Kidney capillary endothelial cell (primary cell): ENCODE results near the gene PTBP3.

Source experiments
- DNase-seq: peaks from one replicate; pipeline ENCODE4 v3.0.0-alpha.2; 2018; ENCODE audit warnings: low spot score

Gene PTBP3

GRCh38 chr9:112360047-112360804 is 26.8 kb upstream of the PTBP3 start:
- DNase-seq, result no peak

DNA sequence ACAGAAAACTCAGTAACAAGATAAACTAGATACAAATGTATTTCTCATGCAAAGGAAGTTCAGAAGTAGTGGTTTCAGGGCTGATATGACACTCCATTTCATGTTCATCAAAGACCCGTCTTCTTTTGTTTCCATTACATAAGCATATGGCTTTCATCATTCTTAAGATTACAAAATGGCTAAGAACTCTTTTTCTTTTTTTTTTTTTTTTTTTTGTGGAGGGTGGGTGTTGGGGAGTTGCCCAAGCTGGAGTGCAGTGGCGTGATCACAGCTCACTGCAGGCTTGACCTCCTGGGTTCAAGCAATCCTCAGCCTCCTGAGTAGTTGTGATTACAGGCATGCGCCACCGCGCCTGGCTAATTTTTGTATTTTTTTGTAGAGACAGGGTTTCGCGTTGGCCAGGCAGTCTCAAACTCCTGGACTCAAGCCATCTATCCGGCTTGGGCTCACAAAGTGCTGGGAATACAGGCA is 22.0 kb upstream of the PTBP3 start:
- DNase-seq, result no peak

- DNase-seq, result no peak
These were observed 20.8 kb upstream of the PTBP3 start for GRCh38 chr9:112354081-112354743.

DNA sequence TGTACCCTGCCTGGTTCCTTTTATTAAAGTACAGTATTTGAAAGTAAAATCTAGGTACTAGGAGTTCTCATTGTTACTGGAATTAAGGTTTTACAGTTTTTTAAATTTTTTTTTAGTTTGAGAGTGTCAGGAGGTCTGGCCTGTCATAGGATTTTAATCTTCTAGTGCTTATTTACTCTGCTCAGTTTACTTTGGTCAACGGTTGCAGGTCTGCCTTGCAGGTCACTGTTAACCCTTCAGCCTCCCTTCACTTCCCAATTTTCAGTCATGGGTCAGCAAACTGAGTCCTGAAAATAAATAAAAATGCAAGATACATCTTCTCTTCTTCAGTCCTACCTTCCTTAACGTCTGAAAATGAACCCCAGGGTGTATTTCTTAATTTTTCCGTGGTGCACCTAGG is 18.8 kb upstream of the PTBP3 start:
- DNase-seq, result no peak

- no peak for DNase-seq
These were observed 17.8 kb upstream of the PTBP3 start for GRCh38 chr9:112351184-112351583.

DNA sequence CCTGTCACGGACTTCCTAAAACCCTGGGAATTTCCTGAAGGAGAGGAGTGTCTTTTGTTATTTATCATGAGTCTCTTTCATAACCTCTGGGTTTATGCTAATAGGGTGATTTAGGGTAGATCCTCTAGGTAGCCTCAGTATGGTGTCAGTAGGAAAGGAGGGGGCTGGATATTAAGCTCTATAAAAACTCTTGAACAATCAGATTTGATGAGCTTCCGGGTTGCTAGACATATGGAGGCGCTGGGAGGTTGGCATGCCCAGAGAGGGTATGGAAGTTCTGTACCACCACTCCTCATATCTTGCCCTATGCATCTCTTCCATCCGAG is 15.6 kb upstream of the PTBP3 start:
- no peak for DNase-seq

GRCh38 chr9:112348257-112349007 is 15.0 kb upstream of the PTBP3 start:
- peak; percentile 70 for DNase-seq

DNA sequence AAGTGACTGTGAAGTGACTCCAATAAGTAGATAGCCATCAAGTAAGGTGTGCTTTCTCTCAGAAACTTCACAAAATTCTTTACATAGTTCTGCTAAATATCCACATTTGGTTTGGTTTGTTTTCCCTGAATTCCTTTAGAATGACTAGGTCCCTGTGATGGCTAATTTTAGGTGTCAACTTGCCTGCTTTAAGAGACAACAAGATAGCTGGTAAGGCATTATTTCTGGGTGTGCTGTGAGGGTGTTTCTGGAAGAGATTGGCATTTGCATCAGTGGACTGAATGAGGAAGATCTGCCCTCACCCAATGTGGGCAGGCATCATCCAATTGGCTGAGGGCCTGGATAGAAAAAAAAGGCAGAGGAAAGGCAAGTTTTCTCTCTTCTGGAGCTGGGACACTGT is 8.3 kb upstream of the PTBP3 start:
- DNase-seq, result peak; percentile 52

GRCh38 chr9:112339886-112340285 is 6.5 kb upstream of the PTBP3 start:
- DNase-seq, result no peak

- DNase-seq, result no peak
These were observed 5.1 kb upstream of the PTBP3 start for GRCh38 chr9:112338561-112338960.

- no peak for DNase-seq
These were observed 4.1 kb upstream of the PTBP3 start for GRCh38 chr9:112337547-112337946.

- no peak for DNase-seq
These were observed 1.0 kb upstream of the PTBP3 start for GRCh38 chr9:112334432-112334841.

DNA sequence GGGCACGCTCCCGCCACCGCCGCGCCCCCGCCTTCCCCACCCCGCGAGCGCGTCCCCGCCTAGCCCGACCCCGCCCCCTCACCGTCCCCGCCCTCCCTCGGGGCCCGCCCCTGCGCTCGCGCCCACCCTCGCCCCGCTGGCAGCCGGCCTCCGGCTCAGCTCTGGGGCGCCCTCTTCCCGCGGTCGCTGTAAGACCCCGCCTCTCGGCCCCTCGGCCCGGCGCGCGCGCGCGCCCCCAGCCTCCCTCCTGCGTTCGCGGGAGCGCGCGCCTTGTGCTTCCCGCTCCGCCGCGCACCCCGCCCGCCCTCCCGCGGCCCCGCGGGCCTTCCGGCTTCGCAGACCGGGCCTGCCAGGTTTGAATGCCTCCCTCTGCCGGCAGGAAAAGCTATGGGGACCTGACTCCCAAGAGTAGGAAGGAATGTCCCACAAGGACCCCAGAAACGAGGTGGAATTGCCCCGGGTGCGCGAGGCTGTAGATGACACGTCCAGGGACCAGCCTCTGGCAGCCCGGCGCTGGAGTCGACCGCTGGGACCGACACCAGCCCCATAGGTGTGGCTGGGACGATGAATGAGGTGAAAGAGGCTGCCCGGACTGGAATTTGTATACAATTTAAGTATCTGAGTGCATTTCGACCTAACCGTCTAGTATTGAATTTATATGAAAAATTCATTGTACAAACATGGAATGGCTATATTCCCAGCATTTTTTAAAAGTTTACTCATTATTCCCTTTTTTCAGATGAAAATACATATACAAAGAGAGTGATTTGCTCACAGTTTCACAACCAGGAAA is 416 bp upstream of the PTBP3 start:
- peak; percentile 95 for DNase-seq

DNA sequence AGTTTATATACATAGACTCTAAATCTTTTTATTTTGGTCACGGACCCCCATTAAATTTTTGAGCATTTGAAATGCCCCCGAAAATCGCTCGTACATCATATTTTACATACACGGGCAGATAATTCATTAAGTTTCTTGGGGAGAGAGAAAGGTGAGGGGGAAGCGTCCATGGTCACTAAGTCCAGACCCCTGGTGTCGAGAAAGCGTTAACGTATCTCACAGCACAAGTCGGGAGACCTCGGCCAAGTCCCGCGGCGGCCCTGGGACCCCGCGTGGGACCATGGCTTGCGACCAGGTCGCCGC is 794 bp downstream of the PTBP3 start:
- DNase-seq, result peak; percentile 48

GRCh38 chr9:112332214-112332613 is 1.2 kb downstream of the PTBP3 start:
- no peak for DNase-seq

GRCh38 chr9:112331674-112331952 is 1.8 kb downstream of the PTBP3 start:
- DNase-seq, result no peak

DNA sequence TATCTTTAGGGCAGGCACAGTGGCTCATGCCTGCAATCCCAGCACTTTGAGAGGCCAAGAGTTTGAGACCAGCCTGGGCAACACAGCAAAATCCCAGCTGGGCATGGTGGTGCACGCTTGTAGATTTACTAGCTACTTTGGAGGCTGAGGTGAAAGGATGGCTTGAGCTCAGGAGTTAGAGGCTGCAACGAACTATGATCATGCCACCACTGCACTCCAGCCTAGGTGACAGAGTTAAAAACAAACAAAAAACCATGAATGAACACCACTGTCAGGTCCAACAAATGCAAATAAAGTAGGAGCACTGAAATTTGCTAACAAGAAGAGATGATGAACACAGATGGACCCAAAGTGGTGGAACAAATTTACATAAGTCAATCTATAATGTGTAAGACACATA is 4.9 kb downstream of the PTBP3 start:
- no peak for DNase-seq

GRCh38 chr9:112327718-112328450 is 5.5 kb downstream of the PTBP3 start:
- DNase-seq, result no peak

DNA sequence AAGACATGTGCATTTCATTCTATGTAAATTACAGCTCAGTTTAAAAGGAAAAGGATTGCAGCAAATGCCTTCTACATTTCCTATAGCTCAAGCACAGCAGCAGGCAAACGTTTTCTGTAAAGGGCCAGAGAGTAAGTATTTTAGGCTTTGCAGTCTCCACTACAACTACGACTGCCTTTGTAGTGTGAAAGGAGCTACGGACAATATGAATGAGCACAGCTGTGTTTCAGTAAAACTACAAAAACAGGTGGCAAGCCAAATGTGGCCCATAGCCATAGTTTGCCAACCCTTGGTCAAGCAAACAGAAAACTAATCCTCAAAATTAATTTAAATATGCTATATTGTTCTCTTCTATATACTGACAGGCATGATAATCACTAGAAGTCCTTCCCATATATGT is 7.2 kb downstream of the PTBP3 start:
- no peak for DNase-seq

DNA sequence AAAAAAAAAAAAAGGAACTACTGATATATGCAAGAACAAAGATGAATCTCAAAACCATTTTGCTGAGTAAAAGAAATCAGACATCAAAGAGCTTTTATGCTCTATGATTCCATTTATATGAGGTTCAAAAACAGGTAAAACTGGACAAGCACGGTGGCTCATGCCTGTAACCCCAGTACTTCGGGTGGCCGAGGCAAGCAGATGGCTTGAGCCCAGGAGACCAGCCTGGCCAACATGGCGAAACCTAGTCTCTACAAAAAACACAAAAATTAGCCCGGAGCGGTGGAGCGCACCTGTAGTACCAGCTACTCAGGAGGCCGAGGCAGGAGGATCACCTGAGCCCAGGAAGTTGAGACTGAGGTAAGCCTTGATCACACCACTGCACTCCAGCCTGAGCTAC is 7.8 kb downstream of the PTBP3 start:
- DNase-seq, result no peak

- DNase-seq, result no peak
These were observed 8.3 kb downstream of the PTBP3 start for GRCh38 chr9:112325127-112325526.

GRCh38 chr9:112323378-112323854 is 10.0 kb downstream of the PTBP3 start:
- DNase-seq, result no peak
